Breast epithelium (tissue), 4 donors: ENCODE measurements around the gene GHRHR. TPM values are rescaled to one million over a fixed set of nuclear protein-coding genes. Genes with fewer than 3 reads are reported as not detected.
A peak's percentile ranks its signal among the peaks of the same experiment; 100 is the strongest.

ENCODE experiments used
- DNase-seq, 2 donors: peaks; one replicate each; pipeline ENCODE4 v3.0.0-alpha.2; 2019; ENCODE audit warnings: low spot score in 2 of 2
- H3K27ac ChIP-seq, 2 donors: fragments of 200-600 bp; sonication (generic) in 1 of 2; one replicate each; pipeline ENCODE4 v1.5.1; 2016 to 2019; ENCODE audit warnings: mild to moderate bottlenecking in 1 of 2
- H3K27me3 ChIP-seq, 2 donors: fragments of 200-600 bp; sonication (generic) in 1 of 2; one replicate each; pipeline versions ENCODE4 v1.5.1 to v1.6.0; 2017 to 2019; ENCODE audit warnings: control low read depth in 1 of 2, mild to moderate bottlenecking in 1 of 2
- H3K36me3 ChIP-seq: fragments of 200-600 bp; one replicate; pipeline ENCODE4 v1.5.1; 2019
- H3K4me1 ChIP-seq, 2 donors: fragments of 200-600 bp; sonication (generic); one replicate each; pipeline ENCODE4 v1.5.1; 2016 to 2019; ENCODE audit warnings: control low read depth in 1 of 2
- H3K4me3 ChIP-seq, 3 donors: fragments of 200-600 bp; sonication (generic); 1 replicate in 2 of 3; 2 replicates in 1 of 3; pipeline ENCODE4 v1.5.1; 2016 to 2019; ENCODE audit warnings: mild to moderate bottlenecking in 3 of 3, moderate library complexity in 2 of 3
- H3K9me3 ChIP-seq, 2 donors: fragments of 200-600 bp; sonication (generic) in 1 of 2; one replicate each; pipeline ENCODE4 v1.5.1; 2016 to 2019; ENCODE audit warnings: control low read depth in 1 of 2
- POLR2A ChIP-seq: fragments of 450-650 bp; IDR thresholded peaks from one replicate; pipeline ENCODE4 v1.6.1; 2016; ENCODE audit warnings: antibody characterized with exemption, mild to moderate bottlenecking, moderate library complexity
- POLR2AphosphoS5 ChIP-seq, 3 donors: sonication (generic); formaldehyde crosslinking; IDR thresholded peaks; one replicate each; pipeline ENCODE4 v1.6.1; 2017; ENCODE audit warnings: antibody characterized with exemption in 3 of 3
- intact Hi-C: fragments of 100-400 bp; cut with DNase I; formaldehyde crosslinking; loops from one replicate; pipeline ENCODE4 v1.15.1; 2023; ENCODE audit warnings: low total_unique reads
- total RNA-seq, 3 donors: library from RNA; depleted of rRNA; stranded (reverse); fragments of >200 nt; gene quantifications; one replicate each; pipeline ENCODE4 v1.1.0, GENCODE V29; 2016
- TF ChIP-seq, protein P1 (sequence below), 3 donors: fragments of 450-650 bp; IDR thresholded peaks; one replicate each; pipeline ENCODE4 v1.5.1; 2016 to 2017; ENCODE audit warnings: antibody characterized with exemption in 3 of 3, mild to moderate bottlenecking in 3 of 3, moderate library complexity in 3 of 3

The GHRHR gene
- total RNA-seq, 3 donors from 2014 or later, result not detected

- DNase-seq, result peak in 1 of 2 donors; percentile 30
- no peaks in the 10 kb centered on the region for H3K9me3 ChIP-seq
- intact Hi-C loops, result no loop called here
- no peaks in the 10 kb centered on the region for H3K27me3 ChIP-seq
- TF ChIP-seq POLR2A (no peak), POLR2AphosphoS5 (IDR thresholded peaks at IDR 0.05) (no peak)
- TF ChIP-seq, protein P1, sequence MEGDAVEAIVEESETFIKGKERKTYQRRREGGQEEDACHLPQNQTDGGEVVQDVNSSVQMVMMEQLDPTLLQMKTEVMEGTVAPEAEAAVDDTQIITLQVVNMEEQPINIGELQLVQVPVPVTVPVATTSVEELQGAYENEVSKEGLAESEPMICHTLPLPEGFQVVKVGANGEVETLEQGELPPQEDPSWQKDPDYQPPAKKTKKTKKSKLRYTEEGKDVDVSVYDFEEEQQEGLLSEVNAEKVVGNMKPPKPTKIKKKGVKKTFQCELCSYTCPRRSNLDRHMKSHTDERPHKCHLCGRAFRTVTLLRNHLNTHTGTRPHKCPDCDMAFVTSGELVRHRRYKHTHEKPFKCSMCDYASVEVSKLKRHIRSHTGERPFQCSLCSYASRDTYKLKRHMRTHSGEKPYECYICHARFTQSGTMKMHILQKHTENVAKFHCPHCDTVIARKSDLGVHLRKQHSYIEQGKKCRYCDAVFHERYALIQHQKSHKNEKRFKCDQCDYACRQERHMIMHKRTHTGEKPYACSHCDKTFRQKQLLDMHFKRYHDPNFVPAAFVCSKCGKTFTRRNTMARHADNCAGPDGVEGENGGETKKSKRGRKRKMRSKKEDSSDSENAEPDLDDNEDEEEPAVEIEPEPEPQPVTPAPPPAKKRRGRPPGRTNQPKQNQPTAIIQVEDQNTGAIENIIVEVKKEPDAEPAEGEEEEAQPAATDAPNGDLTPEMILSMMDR (IDR thresholded peaks at IDR 0.05), result no peak
- H3K4me1 ChIP-seq, result no peaks in the 10 kb centered on the region
- H3K4me3 ChIP-seq, result no peak overlapping the region
- peak overlapping the region in 1 of 2 donors; percentile 55 for H3K27ac ChIP-seq
- H3K36me3 ChIP-seq, result no peaks in the 10 kb centered on the region
Observed at GRCh38 chr7:30920584-30921539, 42.9 kb upstream of the GHRHR start.

GRCh38 chr7:30921540-30922401 is 42.0 kb upstream of the GHRHR start:
- intact Hi-C loops, result no loop called here
- peak overlapping the region in 1 of 2 donors; percentile 55 for H3K27ac ChIP-seq
- no peak overlapping the region for H3K4me3 ChIP-seq
- DNase-seq, result peak in 1 of 2 donors; percentile 43
- no peaks in the 10 kb centered on the region for H3K27me3 ChIP-seq
- peaks cover 0 to under 1% of the 10 kb centered on the region in 2 donors for H3K9me3 ChIP-seq
- no peaks in the 10 kb centered on the region for H3K4me1 ChIP-seq
- TF ChIP-seq POLR2A, result no peak
- TF ChIP-seq, protein P1 (IDR thresholded peaks at IDR 0.05), result no peak
- no peak for TF ChIP-seq POLR2AphosphoS5 (IDR thresholded peaks at IDR 0.05)
- H3K36me3 ChIP-seq, result no peaks in the 10 kb centered on the region

GRCh38 chr7:30922596-30922995 is 41.2 kb upstream of the GHRHR start:
- no peaks in the 10 kb centered on the region for H3K36me3 ChIP-seq
- peak overlapping the region in 1 of 2 donors; percentile 55 for H3K27ac ChIP-seq
- H3K4me1 ChIP-seq, result no peaks in the 10 kb centered on the region
- intact Hi-C loops, result no loop called here
- peak in 1 of 2 donors; percentile 15 for DNase-seq
- H3K9me3 ChIP-seq, result peaks cover 6 to 9% of the 10 kb centered on the region in 2 donors
- H3K27me3 ChIP-seq, result no peaks in the 10 kb centered on the region
- TF ChIP-seq POLR2AphosphoS5 (IDR thresholded peaks at IDR 0.05) (no peak), POLR2A (no peak)
- TF ChIP-seq, protein P1 (IDR thresholded peaks at IDR 0.05), result no peak
- H3K4me3 ChIP-seq, result no peak overlapping the region

- H3K9me3 ChIP-seq, result peaks cover 6 to 10% of the 10 kb centered on the region in 2 donors
- no peaks in the 10 kb centered on the region for H3K27me3 ChIP-seq
- TF ChIP-seq, protein P1 (IDR thresholded peaks at IDR 0.05), result no peak
- TF ChIP-seq POLR2AphosphoS5 (IDR thresholded peaks at IDR 0.05), result no peak
- no peak for TF ChIP-seq POLR2A
- no peak overlapping the region for H3K4me3 ChIP-seq
- peak; percentile 9 to 44 for DNase-seq
- H3K36me3 ChIP-seq, result no peaks in the 10 kb centered on the region
- no peaks in the 10 kb centered on the region for H3K4me1 ChIP-seq
- intact Hi-C loops, result no loop called here
- peak overlapping the region in 1 of 2 donors; percentile 55 for H3K27ac ChIP-seq
Observed at GRCh38 chr7:30923009-30923773, 40.6 kb upstream of the GHRHR start.
